SK-N-SH (cell line): ENCODE data around the gene FBH1. TPM values are rescaled to one million over a fixed set of nuclear protein-coding genes. Genes with fewer than 3 reads are reported as not detected.

Source experiments
- CTCF ChIA-PET: fragments of 300-600, 350-600 bp; formaldehyde crosslinking; extraction: SDS; loops from one replicate; lab custom pipeline; 2021; lab: Yijun Ruan, JAX
- POLR2A ChIA-PET: fragments of 350-600 bp; sonication (Branson Sonifier 250); formaldehyde crosslinking; extraction: SDS; loops from one replicate; lab custom pipeline; 2020; ENCODE audit warnings: antibody characterized with exemption, inconsistent platforms; lab: Yijun Ruan, JAX
- DNase-seq: peaks from one replicate; pipeline ENCODE4 v3.0.0; 2012
- H2AFZ ChIP-seq: fragments of 200-600 bp; sonication (generic); 2 replicates; pipeline ENCODE4 v1.8.1; 2016; ENCODE audit warnings: antibody characterized with exemption, mild to moderate bottlenecking, low read depth
- H3F3A ChIP-seq: fragments of 200-600 bp; sonication (generic); replicated peaks from 2 replicates; pipeline ENCODE3; 2016; ENCODE audit warnings: antibody characterized with exemption, mild to moderate bottlenecking; ENCODE audit not compliant: insufficient read depth
- H3K27ac ChIP-seq, 2 experiments: fragments of 200-500 bp in 1 of 2; fragments of 200-600 bp in 1 of 2; sonication (Bioruptor generic) in 1 of 2; sonication (generic), shearing (Covaris generic) in 1 of 2; 2 replicates each; pipeline versions ENCODE4 v1.5.1 to v1.6.1; 2014 to 2016; ENCODE audit warnings: low read depth in 2 of 2, inconsistent platforms in 1 of 2, low read length in 1 of 2, mild to moderate bottlenecking in 1 of 2, mixed read lengths in 1 of 2
- H3K27me3 ChIP-seq: fragments of 200-600 bp; sonication (generic), shearing (Covaris generic); 2 replicates; pipeline ENCODE4 v1.6.1; 2016; ENCODE audit warnings: mixed run types; ENCODE audit not compliant: insufficient read depth
- H3K36me3 ChIP-seq, 2 experiments: fragments of 200-500 bp in 1 of 2; fragments of 200-600 bp in 1 of 2; sonication (Bioruptor generic) in 1 of 2; sonication (generic) in 1 of 2; replicated peaks in 1 of 2; 2 replicates each; pipeline versions ENCODE3 to v1.5.1; 2014 to 2016; ENCODE audit warnings: low read length in 1 of 2, mild to moderate bottlenecking in 1 of 2; ENCODE audit not compliant: insufficient read depth in 2 of 2, control insufficient read depth in 1 of 2
- H3K4me1 ChIP-seq, 2 experiments: fragments of 200-500 bp in 1 of 2; fragments of 200-600 bp in 1 of 2; sonication (Bioruptor generic) in 1 of 2; sonication (generic), shearing (Covaris generic) in 1 of 2; 2 replicates each; pipeline versions ENCODE4 v1.5.1 to v1.6.1; 2014 to 2016; ENCODE audit warnings: low read depth in 1 of 2, low read length in 1 of 2, mixed run types in 1 of 2; ENCODE audit not compliant: insufficient read depth in 2 of 2, control insufficient read depth in 1 of 2
- H3K4me2 ChIP-seq: fragments of 200-600 bp; sonication (generic), shearing (Covaris generic); 2 replicates; pipeline ENCODE4 v1.6.1; 2017; ENCODE audit warnings: mixed run types
- H3K4me3 ChIP-seq, 2 experiments: fragments of 200-500 bp in 1 of 2; fragments of 200-600 bp in 1 of 2; sonication (Bioruptor generic) in 1 of 2; sonication (generic), shearing (Covaris generic) in 1 of 2; 2 replicates each; pipeline versions ENCODE4 v1.5.1 to v1.8.1; 2014 to 2016; ENCODE audit warnings: low read depth in 2 of 2, inconsistent platforms in 1 of 2, low read length in 1 of 2, mild to moderate bottlenecking in 1 of 2, mixed read lengths in 1 of 2, moderate library complexity in 1 of 2
- H3K79me2 ChIP-seq: fragments of 200-600 bp; sonication (generic); 2 replicates; pipeline ENCODE4 v1.8.1; 2017; ENCODE audit warnings: mild to moderate bottlenecking; ENCODE audit not compliant: insufficient read depth
- H3K9ac ChIP-seq: fragments of 200-600 bp; sonication (generic); 2 replicates; pipeline ENCODE4 v1.6.1; 2017; ENCODE audit warnings: mixed run types
- H3K9me2 ChIP-seq: fragments of 200-600 bp; sonication (generic); 2 replicates; pipeline ENCODE4 v1.6.1; 2017; ENCODE audit warnings: mixed run types
- H3K9me3 ChIP-seq: fragments of 200-600 bp; sonication (generic); 2 replicates; pipeline ENCODE4 v1.6.1; 2017; ENCODE audit warnings: mixed run types, mild to moderate bottlenecking, moderate library complexity
- H4K20me1 ChIP-seq: fragments of 200-600 bp; sonication (generic); 2 replicates; pipeline ENCODE4 v1.6.1; 2017; ENCODE audit warnings: mild to moderate bottlenecking, mixed run types; ENCODE audit not compliant: insufficient read depth
- CHD2 ChIP-seq: fragments of 150-350 bp; IDR thresholded peaks from 2 replicates; pipeline ENCODE4 v1.6.1; 2018; ENCODE audit warnings: low read length; ENCODE audit not compliant: partially characterized antibody
- CTCF ChIP-seq: fragments of 200-600 bp; sonication (generic); IDR thresholded peaks from 2 replicates; pipeline ENCODE4 v1.6.1; 2017; ENCODE audit warnings: antibody characterized with exemption, mild to moderate bottlenecking, moderate library complexity
- ELF1 ChIP-seq: IDR thresholded peaks from 2 replicates; pipeline ENCODE4 v1.4.0; 2012
- EP300 ChIP-seq, 2 experiments: IDR thresholded peaks; 2 replicates each; pipeline versions ENCODE4 v1.4.0 to v1.6.1; 2012; ENCODE audit warnings: borderline replicate concordance in 1 of 2, low read depth in 1 of 2, low read length in 1 of 2
- FOXJ3 ChIP-seq: sonication (generic); formaldehyde crosslinking; IDR thresholded peaks from 2 replicates; pipeline ENCODE4 v1.5.1; 2020; ENCODE audit warnings: mild to moderate bottlenecking, missing genetic modification reagents
- GATA2 ChIP-seq: sonication (generic); formaldehyde crosslinking; IDR thresholded peaks from 2 replicates; pipeline ENCODE4 v1.5.0; 2020; ENCODE audit warnings: mild to moderate bottlenecking, missing genetic modification reagents
- JUND ChIP-seq: IDR thresholded peaks from 2 replicates; pipeline ENCODE4 v1.4.0; 2012
- MAX ChIP-seq: IDR thresholded peaks from 2 replicates; pipeline ENCODE4 v1.4.0; 2012; ENCODE audit warnings: low read depth
- NFIC ChIP-seq: IDR thresholded peaks from 2 replicates; pipeline ENCODE4 v1.4.0; 2012; ENCODE audit warnings: borderline replicate concordance
- PBX3 ChIP-seq: IDR thresholded peaks from 2 replicates; pipeline ENCODE4; 2012
- POLR2AphosphoS5 ChIP-seq: IDR thresholded peaks from 2 replicates; pipeline ENCODE4 v1.6.1; 2012; ENCODE audit warnings: low read depth, low read length
- RCOR1 ChIP-seq: fragments of 150-350 bp; IDR thresholded peaks from 2 replicates; pipeline ENCODE4 v1.6.1; 2017; ENCODE audit warnings: antibody characterized with exemption, low read length
- RXRA ChIP-seq: IDR thresholded peaks from 2 replicates; pipeline ENCODE4 v1.4.0; 2012; ENCODE audit warnings: low read depth, mild to moderate bottlenecking, borderline replicate concordance
- SIN3A ChIP-seq: IDR thresholded peaks from 2 replicates; pipeline ENCODE4 v1.6.1; 2012; ENCODE audit warnings: low read depth, mild to moderate bottlenecking, low read length, moderate library complexity, borderline replicate concordance
- SMC3 ChIP-seq: IDR thresholded peaks from 2 replicates; pipeline ENCODE4 v1.6.1; 2012; ENCODE audit warnings: low read depth, low read length, improper control_type of control experiment
- TCF12 ChIP-seq: IDR thresholded peaks from 2 replicates; pipeline ENCODE4 v1.4.0; 2012
- TEAD4 ChIP-seq: IDR thresholded peaks from 2 replicates; pipeline ENCODE4 v1.4.0; 2012; ENCODE audit warnings: mild to moderate bottlenecking, borderline replicate concordance; ENCODE audit not compliant: insufficient read depth
- USF1 ChIP-seq: IDR thresholded peaks from 2 replicates; pipeline ENCODE4 v1.4.0; 2012; ENCODE audit warnings: low read depth, borderline replicate concordance
- USF2 ChIP-seq: fragments of 150-350 bp; IDR thresholded peaks from 2 replicates; pipeline ENCODE4 v1.6.1; 2017; ENCODE audit warnings: antibody characterized with exemption, low read length, low read depth, borderline replicate concordance
- YY1 ChIP-seq: IDR thresholded peaks from 2 replicates; pipeline ENCODE4 v1.4.0; 2012; ENCODE audit warnings: low read depth, mild to moderate bottlenecking
- WGBS: methylation state at CpG from one replicate; pipeline ENCODE4 v1.1.6; 2017; ENCODE audit warnings: low lambda C conversion rate; 5-methylcytosine and 5-hydroxymethylcytosine counted together
- polyA plus RNA-seq, 3 experiments: library from polyadenylated mRNA; depleted of rRNA; stranded (reverse); fragments of >200 nt; gene quantifications; 2 replicates each; pipeline ENCODE4 v1.2.3, GENCODE V29; 2012
- TF ChIP-seq, protein P1 (sequence below): fragments of 150-350 bp; IDR thresholded peaks from 2 replicates; pipeline ENCODE4 v1.6.1; 2016; ENCODE audit warnings: mild to moderate bottlenecking, low read depth, low read length

FBH1 gene
- polyA plus RNA-seq, 1 of the 3 experiments (the other 2 are of a cell fraction): 60.9 TPM

DNA sequence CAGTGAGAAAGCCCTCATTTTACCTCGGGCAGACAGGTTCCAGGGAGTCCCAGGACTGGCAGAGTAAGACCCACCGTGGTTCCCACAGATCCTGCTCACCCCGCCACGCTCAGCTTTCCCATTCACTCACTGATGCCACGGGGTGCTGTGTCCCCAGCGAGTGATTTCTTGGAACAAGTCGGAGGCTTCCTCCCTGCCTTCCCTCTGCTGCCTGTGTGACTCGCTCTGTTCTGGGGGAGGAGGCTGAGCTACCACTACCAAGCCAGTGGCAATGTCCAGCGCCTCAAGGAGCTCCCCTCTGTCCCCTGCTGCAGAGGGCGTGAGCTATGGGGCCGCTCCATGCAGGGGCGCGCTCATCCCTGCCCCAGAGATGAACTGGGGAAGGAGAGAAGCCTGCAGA lies 74.7 kb downstream of the FBH1 start (continued):
- TF ChIP-seq EP300 (IDR thresholded peaks at IDR 0.05; ENCODE audit: borderline replicate concordance in 1 of 2, low read depth in 1 of 2, low read length in 1 of 2): no peak
- no peak for TF ChIP-seq RCOR1
- TF ChIP-seq YY1: no peak

DNA sequence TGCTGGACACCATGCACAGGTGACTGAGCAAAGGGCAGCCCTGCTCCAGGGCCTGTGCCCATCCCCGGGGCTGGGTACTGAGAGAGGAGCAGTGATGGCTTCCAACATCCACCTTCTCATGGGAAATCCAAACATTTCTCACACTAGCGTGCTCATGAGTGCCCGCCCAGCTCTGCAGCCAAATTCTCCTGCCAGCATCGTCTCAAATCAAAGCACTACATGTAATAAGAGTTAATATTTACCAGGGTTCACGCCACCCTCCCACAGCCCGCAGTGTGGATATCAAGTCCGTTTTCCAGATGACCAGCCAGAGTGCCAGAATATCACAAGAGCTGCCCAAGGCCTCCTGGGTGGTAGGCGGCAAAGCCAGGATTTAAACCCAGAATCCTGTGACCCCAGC lies 75.2 kb downstream of the FBH1 start:
- Histone ChIP-seq H3F3A (no peaks in the 10 kb centered on the region), H4K20me1 (no peaks in the 10 kb centered on the region), H3K36me3 (no peaks in the 10 kb centered on the region), H3K4me2 (no peak overlapping the region), H3K9me3 (no peaks in the 10 kb centered on the region), H3K4me3 (no peak overlapping the region), H3K27me3 (no peaks in the 10 kb centered on the region), H3K79me2 (no peaks in the 10 kb centered on the region), H2AFZ (no peak overlapping the region), H3K4me1 (no peaks in the 10 kb centered on the region), H3K27ac (no peak overlapping the region), H3K9me2 (no peaks in the 10 kb centered on the region), H3K9ac (no peak overlapping the region)
- 83% methylated on average over 8 of the region's 8 CpGs for WGBS
- CTCF ChIA-PET: interaction anchor here (0.9 to 1.6 kb wide), 2 partner anchors 16 to 48 kb away, joined by 3 to 4 read pairs; no protein-coding TSS in a partner anchor
- TF ChIP-seq GATA2: no peak
- no peak for DNase-seq
- POLR2A ChIA-PET: no interaction called here

GRCh38 chr10:5968037-5968680 lies 78.1 kb downstream of the FBH1 start:
- no peaks in the 10 kb centered on the region for H3K9me2 ChIP-seq

More at GRCh38 chr10:5968037-5968680, 78.1 kb downstream of the FBH1 start:
- Histone ChIP-seq H2AFZ (no peak overlapping the region), H3K9me3 (no peaks in the 10 kb centered on the region), H3K4me3 (no peak overlapping the region), H3K9ac (no peak overlapping the region), H4K20me1 (no peaks in the 10 kb centered on the region), H3K36me3 (no peaks in the 10 kb centered on the region), H3K79me2 (no peaks in the 10 kb centered on the region), H3K4me1 (no peaks in the 10 kb centered on the region), H3K27ac (no peak overlapping the region), H3K27me3 (no peaks in the 10 kb centered on the region), H3F3A (no peaks in the 10 kb centered on the region), H3K4me2 (no peak overlapping the region)
- no peak for DNase-seq
- WGBS: 82% methylated on average over 5 of the region's 5 CpGs
- CTCF ChIA-PET: no interaction called here
- POLR2A ChIA-PET: no interaction called here
- TF ChIP-seq FOXJ3 (CRISPR knock-in tag) (no peak), SMC3 (no peak), USF2 (no peak), MAX (no peak), USF1 (no peak), JUND (no peak), RXRA (no peak), SIN3A (no peak), ELF1 (no peak), PBX3 (no peak), POLR2AphosphoS5 (no peak), CHD2 (no peak), TCF12 (no peak), CTCF (no peak), TEAD4 (no peak), NFIC (no peak)
- TF ChIP-seq, protein P1, sequence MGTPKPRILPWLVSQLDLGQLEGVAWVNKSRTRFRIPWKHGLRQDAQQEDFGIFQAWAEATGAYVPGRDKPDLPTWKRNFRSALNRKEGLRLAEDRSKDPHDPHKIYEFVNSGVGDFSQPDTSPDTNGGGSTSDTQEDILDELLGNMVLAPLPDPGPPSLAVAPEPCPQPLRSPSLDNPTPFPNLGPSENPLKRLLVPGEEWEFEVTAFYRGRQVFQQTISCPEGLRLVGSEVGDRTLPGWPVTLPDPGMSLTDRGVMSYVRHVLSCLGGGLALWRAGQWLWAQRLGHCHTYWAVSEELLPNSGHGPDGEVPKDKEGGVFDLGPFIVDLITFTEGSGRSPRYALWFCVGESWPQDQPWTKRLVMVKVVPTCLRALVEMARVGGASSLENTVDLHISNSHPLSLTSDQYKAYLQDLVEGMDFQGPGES: no peak
- TF ChIP-seq, all 33 proteins: peak for 0
